ENCODE measurements around the gene CTSC. TPM values are rescaled to one million over a fixed set of nuclear protein-coding genes. Genes with fewer than 3 reads are reported as not detected.

The CTSC gene
- total RNA-seq, 2 donors from 2014 or later: 96.7 to 147 TPM

DNA sequence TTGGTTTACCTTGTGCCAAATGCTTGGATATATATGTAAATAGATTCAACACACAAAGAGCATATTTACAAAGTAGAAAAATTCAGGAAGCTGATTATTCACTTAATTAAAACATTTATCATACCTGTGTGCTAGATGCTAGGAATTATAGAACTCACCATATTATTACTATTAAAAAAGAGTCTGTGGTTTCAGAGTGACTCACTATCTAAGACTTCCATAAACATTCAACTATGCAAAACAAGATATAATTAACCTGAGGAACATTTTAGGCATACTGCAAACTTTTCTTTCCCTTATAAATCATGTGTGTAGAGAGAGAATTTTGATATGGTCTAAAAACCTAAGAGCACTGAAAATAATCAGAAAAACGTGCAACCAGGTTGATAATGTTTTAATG is 27.3 kb downstream of the CTSC start:
- no peaks in the 10 kb centered on the region for H3K9me3 ChIP-seq
- no peaks in the 10 kb centered on the region for H3K36me3 ChIP-seq

GRCh38 chr11:88308576-88308975 is 29.0 kb downstream of the CTSC start:
- DNase-seq: no peak
- Histone ChIP-seq H3K4me3 (no peak overlapping the region), H3K27me3 (no peaks in the 10 kb centered on the region), H3K4me1 (no peaks in the 10 kb centered on the region), H3K9me3 (no peaks in the 10 kb centered on the region), H3K36me3 (no peaks in the 10 kb centered on the region), H3K9ac (ENCODE audit: low read depth in 2 of 2, low read length in 2 of 2) (no peak overlapping the region), H3K27ac (no peak overlapping the region)
- intact Hi-C loops (cut with DNase I): no loop called here
- TF ChIP-seq CTCF (IDR thresholded peaks at IDR 0.05): no peak

More for the DNA sequence above, 27.3 kb downstream of the CTSC start:
- no peak for DNase-seq
- TF ChIP-seq CTCF (IDR thresholded peaks at IDR 0.05): no peak
- no peaks in the 10 kb centered on the region for H3K27me3 ChIP-seq
- no peaks in the 10 kb centered on the region for H3K4me1 ChIP-seq
- intact Hi-C loops (cut with DNase I): no loop called here
- no peak overlapping the region for H3K9ac ChIP-seq (ENCODE audit: low read depth in 2 of 2, low read length in 2 of 2)
- no peak overlapping the region for H3K27ac ChIP-seq
- H3K4me3 ChIP-seq: no peak overlapping the region

DNA sequence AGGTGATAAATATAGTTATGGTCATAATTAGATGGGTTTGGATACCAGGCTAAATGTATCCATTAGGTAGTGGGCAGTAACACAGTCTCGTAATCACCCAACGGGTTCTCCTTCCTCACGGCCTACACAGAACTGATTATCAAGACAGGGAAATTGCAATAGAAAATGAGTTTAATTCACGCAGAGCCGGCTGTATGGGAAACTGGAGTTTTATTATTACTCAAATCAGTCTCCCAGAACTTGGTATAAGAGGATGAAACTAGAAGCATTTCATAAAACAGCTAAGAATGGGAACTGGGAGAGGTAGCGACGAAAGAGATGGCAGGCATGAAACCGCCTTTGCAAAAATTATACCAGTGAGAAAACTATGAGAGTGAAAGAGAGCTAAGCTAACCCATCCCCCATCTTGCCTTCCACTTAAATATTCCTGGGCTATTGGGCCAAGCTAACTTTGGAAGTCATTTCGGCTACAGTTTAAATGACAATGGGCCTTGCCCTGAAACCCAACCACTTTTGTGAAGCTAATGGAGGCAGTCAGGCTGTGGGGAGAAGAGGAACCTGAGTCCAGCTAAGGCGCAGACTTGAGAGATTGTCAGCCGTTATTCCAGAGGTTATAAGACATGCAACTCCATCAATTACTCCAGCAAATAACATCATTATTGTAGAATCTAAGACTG is 29.6 kb downstream of the CTSC start:
- Histone ChIP-seq H3K4me1 (no peaks in the 10 kb centered on the region), H3K27me3 (no peaks in the 10 kb centered on the region), H3K9me3 (no peaks in the 10 kb centered on the region), H3K9ac (ENCODE audit: low read depth in 2 of 2, low read length in 2 of 2) (no peak overlapping the region), H3K36me3 (no peaks in the 10 kb centered on the region), H3K27ac (no peak overlapping the region), H3K4me3 (no peak overlapping the region)
- DNase-seq: no peak
- intact Hi-C loops (cut with DNase I): no loop called here
- no peak for TF ChIP-seq CTCF (IDR thresholded peaks at IDR 0.05)

- Histone ChIP-seq H3K4me3 (no peak overlapping the region), H3K36me3 (no peaks in the 10 kb centered on the region), H3K27me3 (no peaks in the 10 kb centered on the region), H3K4me1 (no peaks in the 10 kb centered on the region), H3K9me3 (no peaks in the 10 kb centered on the region), H3K27ac (no peak overlapping the region), H3K9ac (ENCODE audit: low read depth in 2 of 2, low read length in 2 of 2) (no peak overlapping the region)
- DNase-seq: no peak
- TF ChIP-seq CTCF (IDR thresholded peaks at IDR 0.05): no peak
- intact Hi-C loops (cut with DNase I): no loop called here
Measured at GRCh38 chr11:88306785-88307184, 30.8 kb downstream of the CTSC start.

GRCh38 chr11:88305430-88305829 is 32.1 kb downstream of the CTSC start:
- TF ChIP-seq CTCF (IDR thresholded peaks at IDR 0.05): no peak
- Histone ChIP-seq H3K4me3 (no peak overlapping the region), H3K27ac (no peak overlapping the region), H3K9me3 (no peaks in the 10 kb centered on the region), H3K36me3 (no peaks in the 10 kb centered on the region), H3K4me1 (no peaks in the 10 kb centered on the region), H3K27me3 (no peaks in the 10 kb centered on the region), H3K9ac (ENCODE audit: low read depth in 2 of 2, low read length in 2 of 2) (no peak overlapping the region)
- intact Hi-C loops (cut with DNase I): no loop called here
- DNase-seq: no peak

Data from colonic mucosa (tissue), 4 donors.